Stimulated activated effector memory CD8-positive, alpha-beta T cell treated with anti-CD3 and anti-CD28 coated beads, Interleukin-12 subunit alpha, Interleukin-12 subunit beta, amount 100 ng/mL, for 72 hours (primary cell): ENCODE measurements around the gene SUGCT.

Source experiments
- ATAC-seq: fragments of 150-1000 bp; cut with Tn5 transposase; 2 replicates; pipeline ENCODE4 v1.10.0; 2021
- DNase-seq, 2 donors: peaks; one replicate each; pipeline ENCODE4 v3.0.0; 2021 to 2022; ENCODE audit warnings: low spot score in 2 of 2
- H3K27ac Mint-ChIP-seq: one replicate; pipeline ENCODE4 v1.8.0; 2022; ENCODE audit warnings: mild to moderate bottlenecking, mixed read lengths
- H3K36me3 Mint-ChIP-seq: one replicate; pipeline ENCODE4 v1.8.0; 2022; ENCODE audit warnings: mild to moderate bottlenecking, mixed read lengths
- H3K4me1 Mint-ChIP-seq: one replicate; pipeline ENCODE4 v1.8.0; 2022; ENCODE audit warnings: mixed read lengths
- H3K4me3 Mint-ChIP-seq: one replicate; pipeline ENCODE4 v1.8.0; 2022; ENCODE audit warnings: mild to moderate bottlenecking, mixed read lengths
- H3K9me3 Mint-ChIP-seq: one replicate; pipeline ENCODE4 v1.8.0; 2022; ENCODE audit warnings: mixed read lengths

The SUGCT gene

DNA sequence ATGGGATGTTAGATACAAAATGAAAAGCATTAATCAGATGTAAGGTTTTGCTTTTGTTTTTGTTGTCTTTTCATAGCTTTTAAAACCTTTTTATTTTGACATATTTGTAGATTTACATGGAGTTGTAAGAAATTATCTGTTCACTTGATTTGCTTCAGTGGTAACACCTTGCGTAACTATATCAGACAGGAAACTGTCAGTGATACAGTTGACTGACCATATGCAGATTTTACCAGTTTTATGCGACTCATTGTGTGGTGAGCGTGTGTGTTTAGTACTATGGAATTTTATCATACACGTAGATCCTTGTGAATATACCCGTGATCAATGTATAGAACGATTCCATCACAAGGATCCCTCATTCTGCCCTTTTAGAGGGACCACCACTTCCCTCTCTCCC is 701.4 kb downstream of the SUGCT start:
- H3K4me1 Mint-ChIP-seq, result no peaks in the 10 kb centered on the region
- no peak overlapping the region for H3K27ac Mint-ChIP-seq
- peaks cover 7% of the 10 kb centered on the region for H3K9me3 Mint-ChIP-seq
- no peak for DNase-seq
- H3K36me3 Mint-ChIP-seq, result no peaks in the 10 kb centered on the region
- H3K4me3 Mint-ChIP-seq, result no peak overlapping the region
- ATAC-seq, result no peak

DNA sequence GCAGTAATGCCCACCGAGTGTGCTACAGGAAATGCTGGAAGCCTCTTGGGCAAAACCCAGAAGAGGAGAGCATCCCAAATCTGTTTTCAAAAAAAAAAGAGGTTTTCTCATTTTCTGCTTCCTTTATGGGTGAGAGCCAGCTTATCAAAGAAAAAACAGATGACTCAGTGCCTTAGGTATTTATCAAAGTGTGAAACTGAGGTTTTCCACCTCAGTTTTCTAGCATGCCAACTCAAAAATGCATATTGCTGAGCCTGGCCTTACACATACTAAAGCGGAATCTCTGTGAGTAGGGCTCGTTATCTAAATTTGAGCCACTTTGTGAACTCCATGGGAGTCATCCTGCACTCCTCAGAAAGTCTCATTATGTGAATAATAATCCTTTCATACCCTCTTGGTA is 705.1 kb downstream of the SUGCT start:
- Mint-ChIP-seq H3K36me3 (no peaks in the 10 kb centered on the region), H3K4me3 (no peak overlapping the region), H3K9me3 (peaks cover 17% of the 10 kb centered on the region), H3K27ac (no peak overlapping the region), H3K4me1 (no peaks in the 10 kb centered on the region)
- no peak for DNase-seq
- no peak for ATAC-seq

GRCh38 chr7:40840990-40841389 is 706.2 kb downstream of the SUGCT start:
- H3K36me3 Mint-ChIP-seq, result no peaks in the 10 kb centered on the region
- no peaks in the 10 kb centered on the region for H3K4me1 Mint-ChIP-seq
- peaks cover 23% of the 10 kb centered on the region for H3K9me3 Mint-ChIP-seq
- no peak overlapping the region for H3K4me3 Mint-ChIP-seq
- no peak overlapping the region for H3K27ac Mint-ChIP-seq
- no peak for ATAC-seq
- no peak for DNase-seq

GRCh38 chr7:40842641-40843040 is 707.8 kb downstream of the SUGCT start:
- no peaks in the 10 kb centered on the region for H3K4me1 Mint-ChIP-seq
- DNase-seq (no peak), ATAC-seq (no peak)
- H3K36me3 Mint-ChIP-seq, result no peaks in the 10 kb centered on the region
- peaks cover 21% of the 10 kb centered on the region for H3K9me3 Mint-ChIP-seq
- no peak overlapping the region for H3K4me3 Mint-ChIP-seq
- no peak overlapping the region for H3K27ac Mint-ChIP-seq

DNA sequence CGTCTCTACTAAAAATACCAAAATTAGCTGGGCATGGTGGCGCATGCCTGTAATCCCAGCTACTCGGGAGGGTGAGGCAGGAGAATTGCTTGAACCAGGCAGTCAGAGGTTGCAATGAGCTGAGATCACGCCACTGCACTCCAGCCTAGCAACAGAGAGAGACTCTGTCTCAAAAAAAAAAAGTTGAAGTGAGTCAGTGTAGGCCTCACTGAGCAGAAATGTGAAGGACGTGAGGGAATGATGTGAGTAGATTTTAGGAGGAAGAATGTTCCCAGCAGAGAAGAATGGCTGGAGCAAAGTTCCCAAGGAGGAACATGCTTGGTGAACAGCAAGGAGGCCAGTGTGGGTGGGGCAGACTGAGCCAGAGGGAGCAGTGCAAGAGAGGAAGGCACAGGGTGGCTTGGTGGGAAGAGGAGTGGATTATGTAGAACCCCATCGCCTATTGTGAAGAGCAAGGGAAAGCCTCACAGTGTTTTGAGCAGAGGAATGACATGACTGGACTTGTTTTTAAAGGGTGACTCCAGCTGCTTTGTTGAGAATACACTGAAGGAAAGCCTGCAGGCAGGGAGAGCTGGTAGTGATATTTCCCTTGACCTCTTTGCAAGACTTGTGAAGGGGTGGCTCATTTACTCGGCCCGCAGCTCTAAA is 708.7 kb downstream of the SUGCT start:
- H3K4me3 Mint-ChIP-seq, result no peak overlapping the region
- no peak for DNase-seq
- H3K27ac Mint-ChIP-seq, result no peak overlapping the region

GRCh38 chr7:40845943-40846342 is 711.1 kb downstream of the SUGCT start:
- no peak for DNase-seq
- Mint-ChIP-seq H3K36me3 (no peaks in the 10 kb centered on the region), H3K27ac (no peak overlapping the region), H3K4me3 (no peak overlapping the region), H3K9me3 (peaks cover 25% of the 10 kb centered on the region), H3K4me1 (no peaks in the 10 kb centered on the region)
- no peak for ATAC-seq

More for the DNA sequence above, 708.7 kb downstream of the SUGCT start:
- Mint-ChIP-seq H3K36me3 (no peaks in the 10 kb centered on the region), H3K9me3 (peaks cover 24% of the 10 kb centered on the region), H3K4me1 (no peaks in the 10 kb centered on the region)
- ATAC-seq, result no peak

GRCh38 chr7:40847921-40848320 is 713.1 kb downstream of the SUGCT start:
- DNase-seq (no peak), ATAC-seq (no peak)
- peaks cover 30% of the 10 kb centered on the region for H3K9me3 Mint-ChIP-seq
- no peaks in the 10 kb centered on the region for H3K36me3 Mint-ChIP-seq
- no peak overlapping the region for H3K4me3 Mint-ChIP-seq
- H3K27ac Mint-ChIP-seq, result no peak overlapping the region
- no peaks in the 10 kb centered on the region for H3K4me1 Mint-ChIP-seq

DNA sequence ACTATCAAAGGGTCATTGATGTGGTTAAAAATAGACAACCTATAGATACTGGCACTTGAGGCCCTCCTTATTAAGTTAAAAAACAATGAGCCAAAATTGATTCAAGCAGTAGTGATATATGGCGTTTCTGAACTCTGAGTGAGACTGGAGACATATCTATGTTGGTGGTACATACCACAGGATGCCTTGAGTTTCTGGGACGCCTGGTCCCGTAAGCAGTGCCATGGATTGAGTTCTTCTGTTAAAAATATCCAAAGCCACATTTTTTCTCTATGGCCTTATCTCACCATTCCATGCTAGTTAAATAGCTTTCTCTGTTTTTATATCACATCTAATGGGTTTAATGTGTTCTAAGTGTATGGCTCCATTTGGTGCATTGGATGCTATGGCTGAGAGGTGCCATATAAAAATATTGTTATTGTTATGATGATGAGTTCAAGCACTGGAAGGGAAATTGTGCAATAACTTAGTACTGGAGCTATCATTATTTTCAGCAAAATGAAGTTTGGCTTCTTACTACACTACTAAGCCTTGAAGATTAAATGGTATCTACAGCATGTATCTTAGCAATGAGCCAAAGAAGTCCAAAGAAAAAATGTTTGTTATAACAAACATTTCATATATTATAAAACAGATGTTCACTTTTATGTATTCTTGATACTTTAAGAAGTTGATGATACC is 713.9 kb downstream of the SUGCT start:
- Mint-ChIP-seq H3K4me1 (no peaks in the 10 kb centered on the region), H3K36me3 (no peaks in the 10 kb centered on the region), H3K4me3 (no peak overlapping the region), H3K27ac (no peak overlapping the region), H3K9me3 (peaks cover 23% of the 10 kb centered on the region)
- DNase-seq (no peak), ATAC-seq (no peak)

DNA sequence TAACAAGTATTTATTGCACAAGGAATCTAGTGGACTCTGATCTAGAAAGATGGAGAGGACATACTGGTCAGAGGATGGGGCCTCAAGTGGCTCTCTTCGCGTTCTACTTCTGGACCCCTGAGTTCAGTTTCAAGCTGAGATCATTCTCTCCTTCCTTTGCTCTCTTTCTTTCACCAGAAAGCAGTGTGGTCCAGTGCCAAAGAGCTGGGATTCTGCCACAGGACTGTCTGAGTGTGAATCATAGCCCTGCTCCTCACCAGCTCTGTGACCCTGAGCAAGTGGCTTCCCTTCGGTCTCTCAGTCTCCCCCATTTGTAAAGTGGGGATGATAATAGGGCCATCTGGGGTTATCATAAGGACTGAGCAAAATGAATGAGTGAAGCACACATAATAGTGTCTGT is 715.2 kb downstream of the SUGCT start:
- no peak overlapping the region for H3K27ac Mint-ChIP-seq

GRCh38 chr7:40851001-40851400 is 716.2 kb downstream of the SUGCT start:
- H3K4me3 Mint-ChIP-seq, result no peak overlapping the region
- no peak overlapping the region for H3K27ac Mint-ChIP-seq
- no peaks in the 10 kb centered on the region for H3K4me1 Mint-ChIP-seq
- H3K36me3 Mint-ChIP-seq, result no peaks in the 10 kb centered on the region
- DNase-seq (no peak), ATAC-seq (no peak)
- peaks cover 21% of the 10 kb centered on the region for H3K9me3 Mint-ChIP-seq

More for the DNA sequence above, 715.2 kb downstream of the SUGCT start:
- DNase-seq (no peak), ATAC-seq (no peak)
- no peaks in the 10 kb centered on the region for H3K4me1 Mint-ChIP-seq
- H3K9me3 Mint-ChIP-seq, result peaks cover 23% of the 10 kb centered on the region
- H3K4me3 Mint-ChIP-seq, result no peak overlapping the region
- no peaks in the 10 kb centered on the region for H3K36me3 Mint-ChIP-seq

- Mint-ChIP-seq H3K4me3 (no peak overlapping the region), H3K36me3 (no peaks in the 10 kb centered on the region), H3K4me1 (no peaks in the 10 kb centered on the region), H3K9me3 (peaks cover 15% of the 10 kb centered on the region), H3K27ac (no peak overlapping the region)
- no peak for ATAC-seq
- DNase-seq, result no peak
These were observed 724.3 kb downstream of the SUGCT start for GRCh38 chr7:40859076-40859475.

GRCh38 chr7:40859965-40860543 is 725.2 kb downstream of the SUGCT start:
- Mint-ChIP-seq H3K36me3 (no peaks in the 10 kb centered on the region), H3K4me1 (no peaks in the 10 kb centered on the region), H3K4me3 (no peak overlapping the region), H3K9me3 (peaks cover 14% of the 10 kb centered on the region), H3K27ac (no peak overlapping the region)
- DNase-seq (no peak), ATAC-seq (no peak)

GRCh38 chr7:40865441-40866233 is 730.8 kb downstream of the SUGCT start:
- Mint-ChIP-seq H3K9me3 (peaks cover 14% of the 10 kb centered on the region), H3K27ac (no peak overlapping the region), H3K4me3 (no peak overlapping the region), H3K4me1 (no peaks in the 10 kb centered on the region), H3K36me3 (no peaks in the 10 kb centered on the region)
- DNase-seq (no peak), ATAC-seq (no peak)

DNA sequence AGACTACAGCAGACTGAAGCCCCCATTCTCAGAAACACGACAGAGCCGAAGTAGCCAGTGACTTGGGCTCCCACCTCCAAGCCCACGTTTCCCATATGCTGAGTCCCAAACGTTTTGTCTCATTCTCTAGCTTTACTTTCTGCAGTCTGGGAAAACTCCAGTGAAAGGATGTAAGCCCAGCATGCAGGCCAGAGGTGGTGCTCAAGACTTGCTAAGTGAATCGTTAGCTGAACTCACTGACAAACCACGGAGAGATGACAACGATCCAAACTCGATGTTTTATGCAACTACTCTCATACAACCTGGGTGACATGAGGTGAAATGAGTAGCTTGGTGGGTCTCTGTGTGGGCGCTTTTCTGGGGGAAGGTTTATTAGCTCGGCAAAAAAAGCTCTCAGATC is 731.8 kb downstream of the SUGCT start:
- no peaks in the 10 kb centered on the region for H3K36me3 Mint-ChIP-seq
- DNase-seq, result no peak
- H3K9me3 Mint-ChIP-seq, result peaks cover 20% of the 10 kb centered on the region
- no peak for ATAC-seq
- H3K4me3 Mint-ChIP-seq, result no peak overlapping the region
- H3K27ac Mint-ChIP-seq, result no peak overlapping the region
- H3K4me1 Mint-ChIP-seq, result no peaks in the 10 kb centered on the region

DNA sequence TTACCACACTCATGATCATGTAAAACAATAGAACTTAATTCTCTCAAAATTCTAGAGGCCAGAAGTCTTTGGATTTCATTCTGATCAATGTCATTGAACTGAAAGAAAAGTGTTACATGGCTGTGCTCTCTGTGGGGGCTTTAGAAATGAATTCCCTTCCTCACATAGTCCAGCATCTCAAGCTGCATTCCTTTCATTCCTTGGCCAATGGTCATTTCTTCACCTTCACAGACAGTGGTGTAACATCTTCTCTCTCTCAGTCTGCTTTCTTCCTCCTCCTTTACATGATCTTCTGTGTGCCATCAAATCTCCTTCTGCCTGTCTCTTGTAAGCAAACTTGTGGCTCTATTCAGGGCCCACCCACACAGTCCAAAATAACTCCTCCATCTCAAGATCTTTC is 735.3 kb downstream of the SUGCT start:
- H3K36me3 Mint-ChIP-seq, result no peaks in the 10 kb centered on the region
- ATAC-seq (no peak), DNase-seq (no peak)
- H3K4me3 Mint-ChIP-seq, result no peak overlapping the region
- no peaks in the 10 kb centered on the region for H3K4me1 Mint-ChIP-seq
- H3K9me3 Mint-ChIP-seq, result peaks cover 20% of the 10 kb centered on the region
- no peak overlapping the region for H3K27ac Mint-ChIP-seq
